Adrenal gland (tissue), 12 donors: ENCODE measurements around the gene ADAMTS13. TPM values are rescaled to one million over a fixed set of nuclear protein-coding genes. Genes with fewer than 3 reads are reported as not detected.

Experiments used
- DNase-seq, 7 donors: peaks; one replicate each; pipeline ENCODE4 v3.0.0-alpha.2; 2019 to 2020
- H3K27ac ChIP-seq, 5 donors: fragments of 200-600 bp; sonication (generic) in 4 of 5; 1 replicate in 3 of 5; 2 replicates in 2 of 5; pipeline versions ENCODE4 v1.5.1 to v1.8.0; 2016 to 2020; ENCODE audit warnings: mild to moderate bottlenecking in 1 of 5
- H3K27me3 ChIP-seq: fragments of 200-600 bp; 2 replicates; pipeline ENCODE4 v1.8.0; 2021
- H3K36me3 ChIP-seq, 2 donors: fragments of 200-600 bp; replicated peaks in 1 of 2; 1 replicate in 1 of 2; 2 replicates in 1 of 2; pipeline versions ENCODE4 v1.5.1 to v1.8.0; 2018 to 2022
- H3K4me1 ChIP-seq, 2 donors: fragments of 200-600 bp; replicated peaks in 1 of 2; 1 replicate in 1 of 2; 2 replicates in 1 of 2; pipeline versions ENCODE4 v1.5.1 to v1.8.0; 2018 to 2021
- H3K4me3 ChIP-seq, 4 donors: fragments of 200-600 bp; sonication (generic) in 3 of 4; one replicate each; pipeline ENCODE4 v1.5.1; 2016 to 2018
- H3K9me3 ChIP-seq, 3 donors: fragments of 200-600 bp; sonication (generic) in 1 of 3; replicated peaks in 1 of 3; 1 replicate in 2 of 3; 2 replicates in 1 of 3; pipeline versions ENCODE4 v1.5.1 to v1.8.0; 2016 to 2021
- POLR2A ChIP-seq, 2 donors: fragments of 450-650 bp; IDR thresholded peaks; one replicate each; pipeline ENCODE4 v1.6.1; 2017; ENCODE audit warnings: antibody characterized with exemption in 2 of 2, mild to moderate bottlenecking in 2 of 2, moderate library complexity in 1 of 2
- WGBS, 4 donors: extraction: QIAGEN DNeasy Blood & Tissue Kit in 2 of 4; methylation state at CpG; one replicate each; pipeline versions ENCODE4 v1.1.5 to v1.1.7; 2013 to 2017; 5-methylcytosine and 5-hydroxymethylcytosine counted together
- intact Hi-C, 2 donors: fragments of 100-400 bp; cut with DNase I; formaldehyde crosslinking; loops; one replicate each; pipeline versions ENCODE4 v1.14.1 to v1.15.0; 2022 to 2023
- polyA plus RNA-seq, 3 donors: library from polyadenylated mRNA; stranded (reverse); fragments of 200-250 nt in 2 of 3; fragments of 350-450 nt in 1 of 3; fragmentation: Illumina TruSeq in 1 of 3; extraction: RNeasy Lipid Tissue Mini Kit (QIAGEN cat#74804) in 1 of 3; gene quantifications; one replicate each; pipeline ENCODE4 v1.2.3, GENCODE V29; 2013 to 2014
- total RNA-seq, 9 donors: library from RNA; depleted of rRNA in 4 of 9; stranded (reverse); fragments of >200 nt in 4 of 9; fragments of 120-200 nt in 1 of 9; fragmentation: NEBNext Ultra II Directional in 1 of 9; extraction: Animal tissue kit (Norgen Biotek cat#: 25700) in 1 of 9; gene quantifications; one replicate each; pipeline versions ENCODE4 v1.1.0 to v1.2.4, GENCODE V29; 2013 to 2023
- TF ChIP-seq, protein P1 (sequence below), 6 experiments: fragments of 450-650 bp in 4 of 6; fragments of 200-600 bp in 2 of 6; sonication (generic) in 1 of 6; IDR thresholded peaks; 1 replicate in 5 of 6; 2 replicates in 1 of 6; pipeline versions ENCODE4 v1.5.1 to v1.8.0; 2016 to 2021; ENCODE audit warnings: antibody characterized with exemption in 6 of 6, mild to moderate bottlenecking in 2 of 6, moderate library complexity in 1 of 6
- donor health status: healthy with polysubstance abuse.
- donor health status: Bipolar disorder and iron deficiency.
- donor health status: DM: yes; HTN: yes; CAD: no.
- donor health status: DM: no; HTN: no; CAD: no.
- donor health status: DM: no; HTN: no; CAD: no.
- donor health status: DM: yes; HTN: yes; CAD: no.

ADAMTS13 gene
- total and polyA plus RNA-seq, 12 donors: 0.15 to 19.9 (median 2.0) TPM

DNA sequence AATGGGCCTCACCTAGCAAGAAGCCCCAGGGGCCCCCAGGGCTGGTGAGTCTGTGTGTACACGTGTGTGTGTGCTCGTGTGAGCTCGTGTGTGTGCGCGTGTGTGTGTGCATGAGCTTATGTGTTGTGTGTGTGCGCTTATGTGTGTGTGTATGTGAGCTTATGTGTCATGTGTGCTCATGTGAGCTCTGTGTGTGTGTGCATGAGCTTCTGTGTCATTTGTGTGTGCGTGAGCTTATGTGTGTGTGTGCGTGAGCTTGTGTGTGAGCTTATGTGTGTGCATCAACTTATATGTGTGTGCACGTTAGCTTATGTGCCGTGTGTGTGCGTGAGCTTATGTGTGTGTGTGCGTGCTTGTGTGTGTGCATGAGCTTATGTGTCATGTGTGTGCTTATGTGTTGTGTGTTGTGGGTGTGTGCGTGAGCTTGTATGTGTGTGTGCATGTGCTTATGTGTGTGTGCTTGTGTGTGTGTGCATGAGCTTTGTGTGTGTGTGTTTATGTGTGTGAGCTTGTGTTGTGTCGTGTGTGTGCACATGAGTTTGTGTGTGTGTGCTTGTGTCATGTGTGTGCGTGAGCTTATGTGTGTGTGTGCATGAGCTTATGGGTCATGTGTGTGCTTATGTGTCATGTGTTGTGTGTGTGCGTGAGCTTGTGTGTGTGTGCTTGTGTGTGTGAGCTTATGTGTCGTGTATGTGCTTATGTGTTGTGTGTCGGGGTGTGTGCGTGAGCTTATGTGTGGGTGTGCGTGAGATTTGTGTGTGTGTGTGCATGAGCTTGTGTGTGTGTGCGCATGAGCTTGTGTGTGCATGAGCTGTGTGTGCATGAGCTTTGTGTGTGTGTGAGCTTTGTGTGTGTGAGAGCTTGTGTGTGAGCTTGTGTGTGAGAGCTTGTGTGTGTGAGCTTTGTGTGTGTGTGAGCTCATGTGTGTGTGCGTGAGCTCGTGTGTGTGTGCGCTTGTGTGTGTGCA is 73.4 kb downstream of the ADAMTS13 start:
- intact Hi-C loops: no loop called here
- no peak for TF ChIP-seq POLR2A (IDR thresholded peaks at IDR 0.05)
- TF ChIP-seq, protein P1, sequence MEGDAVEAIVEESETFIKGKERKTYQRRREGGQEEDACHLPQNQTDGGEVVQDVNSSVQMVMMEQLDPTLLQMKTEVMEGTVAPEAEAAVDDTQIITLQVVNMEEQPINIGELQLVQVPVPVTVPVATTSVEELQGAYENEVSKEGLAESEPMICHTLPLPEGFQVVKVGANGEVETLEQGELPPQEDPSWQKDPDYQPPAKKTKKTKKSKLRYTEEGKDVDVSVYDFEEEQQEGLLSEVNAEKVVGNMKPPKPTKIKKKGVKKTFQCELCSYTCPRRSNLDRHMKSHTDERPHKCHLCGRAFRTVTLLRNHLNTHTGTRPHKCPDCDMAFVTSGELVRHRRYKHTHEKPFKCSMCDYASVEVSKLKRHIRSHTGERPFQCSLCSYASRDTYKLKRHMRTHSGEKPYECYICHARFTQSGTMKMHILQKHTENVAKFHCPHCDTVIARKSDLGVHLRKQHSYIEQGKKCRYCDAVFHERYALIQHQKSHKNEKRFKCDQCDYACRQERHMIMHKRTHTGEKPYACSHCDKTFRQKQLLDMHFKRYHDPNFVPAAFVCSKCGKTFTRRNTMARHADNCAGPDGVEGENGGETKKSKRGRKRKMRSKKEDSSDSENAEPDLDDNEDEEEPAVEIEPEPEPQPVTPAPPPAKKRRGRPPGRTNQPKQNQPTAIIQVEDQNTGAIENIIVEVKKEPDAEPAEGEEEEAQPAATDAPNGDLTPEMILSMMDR (IDR thresholded peaks at IDR 0.05): no peak
- H3K4me1 ChIP-seq: no peaks in the 10 kb centered on the region
- no peaks in the 10 kb centered on the region for H3K27me3 ChIP-seq
- 86 to 92% (median 90%) methylated on average over 21 to 24 of the region's 24 CpGs for WGBS, 4 donors
- H3K36me3 ChIP-seq: no peaks in the 10 kb centered on the region
- DNase-seq: no peak
- H3K9me3 ChIP-seq: no peaks in the 10 kb centered on the region
- H3K4me3 ChIP-seq: no peak overlapping the region
- H3K27ac ChIP-seq: peak overlapping the region in 1 of 5 donors; percentile 63

DNA sequence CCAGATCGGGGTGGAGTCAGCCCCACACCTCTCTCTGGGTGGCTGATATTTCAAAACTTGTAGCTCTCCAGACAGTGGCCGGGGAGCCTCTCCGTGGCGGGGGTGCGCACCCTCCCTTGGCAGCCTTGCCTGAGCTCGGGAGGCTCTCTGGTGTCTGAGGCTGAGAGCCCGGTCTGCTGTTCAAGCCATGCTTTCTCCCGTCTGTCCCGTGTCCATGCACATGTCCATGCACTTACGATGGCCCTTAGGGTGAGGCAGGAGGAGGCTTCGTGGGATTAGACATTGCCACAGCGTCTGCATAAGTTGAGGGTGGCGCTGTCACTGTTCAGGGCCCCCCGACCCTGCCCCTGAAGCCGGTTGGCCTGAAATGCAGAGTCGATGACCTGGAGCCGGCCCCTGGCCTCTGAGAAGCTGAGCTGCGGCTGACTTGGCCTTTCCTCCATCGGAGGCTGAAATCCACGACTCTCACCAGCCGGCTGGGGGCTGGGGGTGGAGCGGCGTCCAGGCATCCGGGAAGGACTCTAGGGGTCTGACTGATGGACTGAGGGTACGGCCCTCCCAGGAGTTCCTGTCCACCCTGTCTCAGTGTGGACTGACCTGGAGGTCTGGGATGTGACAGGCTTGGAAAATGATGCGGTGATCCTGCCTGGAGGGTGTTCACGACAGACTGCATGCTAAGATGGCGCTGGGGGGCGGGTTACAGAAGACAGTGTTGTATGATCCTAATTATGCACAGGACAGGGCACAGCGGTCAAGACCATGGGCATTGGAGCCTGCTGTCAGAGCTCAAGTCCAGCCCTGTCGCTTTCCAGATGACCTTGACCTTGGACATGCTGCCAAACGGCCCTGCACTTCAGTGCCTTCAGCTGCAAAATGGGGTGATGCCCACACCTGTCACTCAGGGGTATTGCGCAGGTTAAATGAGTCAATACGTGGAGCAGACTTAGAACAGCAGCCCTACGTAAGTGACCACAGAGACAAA is 75.0 kb downstream of the ADAMTS13 start:
- TF ChIP-seq POLR2A (IDR thresholded peaks at IDR 0.05): no peak
- TF ChIP-seq, protein P1 (IDR thresholded peaks at IDR 0.05): no peak
- no peaks in the 10 kb centered on the region for H3K4me1 ChIP-seq
- H3K4me3 ChIP-seq: no peak overlapping the region
- H3K9me3 ChIP-seq: peaks cover 0 to 4% (median 0%) of the 10 kb centered on the region in 3 donors
- peak overlapping the region in 1 of 5 donors; percentile 63 for H3K27ac ChIP-seq
- no peaks in the 10 kb centered on the region for H3K36me3 ChIP-seq
- no peak for DNase-seq
- intact Hi-C loops: no loop called here
- WGBS, 4 donors: 64 to 70% (median 66%) methylated on average over 17 to 35 of the region's 35 CpGs
- H3K27me3 ChIP-seq: no peaks in the 10 kb centered on the region

DNA sequence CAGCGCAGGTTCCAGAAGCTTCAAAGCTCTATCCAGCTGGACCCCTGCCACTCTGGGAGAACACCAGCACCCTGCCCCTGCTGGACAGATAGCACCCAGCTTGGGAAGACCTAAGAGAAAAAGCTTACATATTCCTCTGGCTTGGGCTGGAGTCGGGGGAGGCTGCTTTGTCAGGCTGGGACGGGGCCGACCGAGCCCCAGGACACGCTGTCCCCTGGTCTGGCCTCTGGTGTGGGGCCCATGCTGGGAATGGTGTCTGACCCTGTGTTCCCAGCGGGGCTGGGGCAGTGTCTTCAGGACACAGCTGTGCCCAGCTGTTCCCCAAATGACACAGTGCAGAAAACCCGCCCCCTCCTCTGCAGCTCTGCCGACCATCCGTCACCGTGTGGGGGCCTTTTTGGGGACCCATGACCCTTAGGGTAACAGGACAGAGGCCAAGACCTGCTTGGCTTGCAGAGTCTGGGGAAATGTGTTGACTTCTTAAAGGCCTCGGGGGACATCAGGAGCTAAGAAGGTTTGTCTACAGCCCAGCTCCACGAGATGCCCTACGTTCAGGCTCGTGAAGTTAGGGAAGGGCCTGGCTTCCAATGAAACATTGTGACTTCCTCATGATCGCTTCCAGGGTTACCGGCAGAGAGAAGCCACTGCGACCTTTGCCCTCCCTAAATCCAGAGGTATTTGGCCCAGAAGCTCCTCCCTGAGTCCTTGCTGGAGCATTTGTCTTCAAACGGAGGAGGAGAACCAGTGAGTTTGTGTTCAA is 77.1 kb downstream of the ADAMTS13 start:
- Histone ChIP-seq H3K4me1 (no peaks in the 10 kb centered on the region), H3K36me3 (no peaks in the 10 kb centered on the region), H3K9me3 (peaks cover 0 to 11% (median 0%) of the 10 kb centered on the region in 3 donors), H3K4me3 (no peak overlapping the region), H3K27ac (peak overlapping the region in 3 of 5 donors; percentile 44 to 80 (median 51)), H3K27me3 (no peaks in the 10 kb centered on the region)
- TF ChIP-seq POLR2A (IDR thresholded peaks at IDR 0.05): no peak
- TF ChIP-seq, protein P1 (IDR thresholded peaks at IDR 0.05): peak in 1 of 6 experiments; percentile 13
- intact Hi-C loops: no loop called here
- 70 to 74% (median 73%) methylated on average over 11 to 19 of the region's 19 CpGs for WGBS, 4 donors
- peak in 4 of 7 donors; percentile 19 to 76 (median 48) for DNase-seq
